Gastrocnemius medialis (tissue), 4 donors: Measurements from ENCODE around the gene RCOR1.

Source experiments
- CTCF ChIP-seq, 5 experiments: fragments of 450-650 bp in 3 of 5; fragments of 200-600 bp in 2 of 5; sonication (generic) in 2 of 5; IDR thresholded peaks in 4 of 5; conservative IDR thresholded peaks in 1 of 5; 1 replicate in 4 of 5; 2 replicates in 1 of 5; pipeline ENCODE4 v1.5.1; 2016 to 2019; ENCODE audit warnings: antibody characterized with exemption in 5 of 5, mild to moderate bottlenecking in 3 of 5, moderate library complexity in 3 of 5
- POLR2A ChIP-seq, 2 donors: fragments of 450-650 bp; IDR thresholded peaks; one replicate each; pipeline ENCODE4 v1.6.1; 2017; ENCODE audit warnings: antibody characterized with exemption in 2 of 2, mild to moderate bottlenecking in 2 of 2, moderate library complexity in 2 of 2

- TF ChIP-seq POLR2A (IDR thresholded peaks at IDR 0.05) (no peak), CTCF (IDR thresholded peaks at IDR 0.05 in 4 of 5, conservative IDR thresholded peaks at IDR 0.05 in 1 of 5) (no peak)
Measured at GRCh38 chr14:102748806-102749205, 156.4 kb downstream of the RCOR1 start.
